Liver (tissue), 9 donors: ENCODE results near the gene KLC4. TPM values are rescaled to one million over a fixed set of nuclear protein-coding genes. Genes with fewer than 3 reads are reported as not detected.

Experiments used
- DNase-seq: peaks from one replicate; pipeline ENCODE4 v3.0.0-alpha.2; 2017; ENCODE audit warnings: low spot score
- H3K27ac ChIP-seq, 2 donors: one replicate each; pipeline ENCODE4 v1.7.0; 2013; ENCODE audit warnings: inconsistent platforms in 2 of 2, low read length in 2 of 2, control low read depth in 1 of 2, low read depth in 1 of 2, mild to moderate bottlenecking in 1 of 2
- H3K27me3 ChIP-seq, 4 donors: one replicate each; pipeline versions ENCODE4 v1.6.1 to v1.7.0; 2013; ENCODE audit warnings: low read length in 3 of 4, inconsistent platforms in 1 of 4, mild to moderate bottlenecking in 1 of 4, moderate library complexity in 1 of 4; ENCODE audit not compliant: control insufficient read depth in 4 of 4, insufficient read depth in 4 of 4
- H3K36me3 ChIP-seq, 4 donors: one replicate each; pipeline versions ENCODE4 v1.6.1 to v1.7.0; 2013; ENCODE audit warnings: low read length in 3 of 4, mild to moderate bottlenecking in 3 of 4, low read depth in 1 of 4, moderate library complexity in 1 of 4; ENCODE audit not compliant: control insufficient read depth in 4 of 4, insufficient read depth in 3 of 4
- H3K4me1 ChIP-seq, 4 donors: one replicate each; pipeline versions ENCODE4 v1.6.1 to v1.7.0; 2013; ENCODE audit warnings: low read length in 3 of 4, mild to moderate bottlenecking in 3 of 4, moderate library complexity in 1 of 4; ENCODE audit not compliant: control insufficient read depth in 4 of 4, insufficient read depth in 4 of 4
- H3K4me3 ChIP-seq, 3 donors: one replicate each; pipeline versions ENCODE4 v1.6.1 to v1.7.0; 2013; ENCODE audit warnings: low read length in 3 of 3, control low read depth in 1 of 3, low read depth in 1 of 3, mild to moderate bottlenecking in 1 of 3
- H3K9ac ChIP-seq, 2 donors: one replicate each; pipeline ENCODE4 v1.7.0; 2013; ENCODE audit warnings: low read length in 2 of 2, mild to moderate bottlenecking in 2 of 2, moderate library complexity in 2 of 2, control low read depth in 1 of 2, low read depth in 1 of 2
- H3K9me3 ChIP-seq, 4 donors: one replicate each; pipeline versions ENCODE4 v1.6.1 to v1.7.0; 2013; ENCODE audit warnings: low read length in 3 of 4; ENCODE audit not compliant: control insufficient read depth in 4 of 4
- EGR1 ChIP-seq, 2 donors: IDR thresholded peaks; 2 replicates each; pipeline ENCODE4 v1.6.1; 2016 to 2018; ENCODE audit warnings: antibody characterized with exemption in 2 of 2, low read depth in 2 of 2
- FOXA1 ChIP-seq: IDR thresholded peaks from 2 replicates; pipeline ENCODE4 v1.6.1; 2016; ENCODE audit warnings: antibody characterized with exemption
- FOXA2 ChIP-seq: IDR thresholded peaks from 2 replicates; pipeline ENCODE4 v1.6.1; 2016; ENCODE audit warnings: antibody characterized with exemption
- GABPA ChIP-seq, 2 donors: IDR thresholded peaks in 1 of 2; conservative IDR thresholded peaks in 1 of 2; 2 replicates each; pipeline ENCODE4 v1.6.1; 2016; ENCODE audit warnings: antibody characterized with exemption in 2 of 2, mild to moderate bottlenecking in 1 of 2, moderate library complexity in 1 of 2
- HNF4A ChIP-seq, 2 donors: conservative IDR thresholded peaks; 2 replicates each; pipeline ENCODE4 v1.6.1; 2016; ENCODE audit warnings: antibody characterized with exemption in 2 of 2, mild to moderate bottlenecking in 2 of 2
- HNF4G ChIP-seq: IDR thresholded peaks from 2 replicates; pipeline ENCODE4 v1.6.1; 2016; ENCODE audit warnings: antibody characterized with exemption
- JUND ChIP-seq, 2 donors: IDR thresholded peaks; 2 replicates each; pipeline ENCODE4 v1.6.1; 2016; ENCODE audit warnings: antibody characterized with exemption in 2 of 2
- NR2F2 ChIP-seq: IDR thresholded peaks from 2 replicates; pipeline ENCODE4 v1.6.1; 2016; ENCODE audit warnings: antibody characterized with exemption
- RAD21 ChIP-seq, 2 donors: IDR thresholded peaks; 2 replicates each; pipeline ENCODE4 v1.6.1; 2016; ENCODE audit warnings: antibody characterized with exemption in 2 of 2, mild to moderate bottlenecking in 2 of 2
- RXRA ChIP-seq, 2 donors: IDR thresholded peaks; 2 replicates each; pipeline ENCODE4 v1.6.1; 2017 to 2018; ENCODE audit warnings: antibody characterized with exemption in 2 of 2, mild to moderate bottlenecking in 1 of 2
- SP1 ChIP-seq: IDR thresholded peaks from 2 replicates; pipeline ENCODE4 v1.6.1; 2018; ENCODE audit warnings: antibody characterized with exemption, mild to moderate bottlenecking
- TAF1 ChIP-seq: conservative IDR thresholded peaks from 2 replicates; pipeline ENCODE4 v1.6.1; 2016; ENCODE audit warnings: antibody characterized with exemption, mild to moderate bottlenecking
- YY1 ChIP-seq: IDR thresholded peaks from 2 replicates; pipeline ENCODE4 v1.6.1; 2016; ENCODE audit warnings: antibody characterized with exemption, mild to moderate bottlenecking
- WGBS: extraction: QIAGEN DNeasy Blood & Tissue Kit; methylation state at CpG from one replicate; pipeline ENCODE4 v1.1.7; 2013; 5-methylcytosine and 5-hydroxymethylcytosine counted together
- polyA plus RNA-seq, 2 donors: library from polyadenylated mRNA; stranded (reverse) in 1 of 2; unstranded in 1 of 2; fragments of 200-250 nt in 1 of 2; fragments of >200 nt in 1 of 2; fragmentation: Nextera tagmentation in 1 of 2; extraction: Ambion mirVana in 1 of 2; gene quantifications; one replicate each; pipeline versions ENCODE4 v1.2.1 to v1.2.3, GENCODE V29; 2013 to 2015
- total RNA-seq, 2 donors: library from RNA; depleted of rRNA; stranded (reverse); fragments of >200 nt; gene quantifications; one replicate each; pipeline ENCODE4 v1.2.3, GENCODE V29; 2014
- TF ChIP-seq, protein P1 (sequence below): IDR thresholded peaks from 2 replicates; pipeline ENCODE4 v1.6.1; 2016; ENCODE audit warnings: antibody characterized with exemption
- TF ChIP-seq, protein P2 (sequence below): IDR thresholded peaks from 2 replicates; pipeline ENCODE4 v1.6.1; 2016; ENCODE audit warnings: antibody characterized with exemption
- TF ChIP-seq, protein P3 (sequence below): IDR thresholded peaks from 2 replicates; pipeline ENCODE4 v1.6.1; 2016; ENCODE audit warnings: antibody characterized with exemption, mild to moderate bottlenecking
- TF ChIP-seq, protein P4 (sequence below): fragments of 150-350 bp; IDR thresholded peaks from 2 replicates; pipeline ENCODE4 v1.5.1; 2017; ENCODE audit warnings: improper control_type of control experiment, low read depth, low read length; ENCODE audit not compliant: missing input control
- TF ChIP-seq, protein P5 (sequence below): IDR thresholded peaks from 2 replicates; pipeline ENCODE4 v1.6.1; 2016; ENCODE audit warnings: antibody characterized with exemption
- donor health status: healthy.
- donor health status: healthy.
- donor health status: healthy.
- donor health status: healthy.
- donor health status: healthy.

Gene KLC4
- total and polyA plus RNA-seq, 4 donors = 33.2 to 97.0 (median 45.9) TPM

DNA sequence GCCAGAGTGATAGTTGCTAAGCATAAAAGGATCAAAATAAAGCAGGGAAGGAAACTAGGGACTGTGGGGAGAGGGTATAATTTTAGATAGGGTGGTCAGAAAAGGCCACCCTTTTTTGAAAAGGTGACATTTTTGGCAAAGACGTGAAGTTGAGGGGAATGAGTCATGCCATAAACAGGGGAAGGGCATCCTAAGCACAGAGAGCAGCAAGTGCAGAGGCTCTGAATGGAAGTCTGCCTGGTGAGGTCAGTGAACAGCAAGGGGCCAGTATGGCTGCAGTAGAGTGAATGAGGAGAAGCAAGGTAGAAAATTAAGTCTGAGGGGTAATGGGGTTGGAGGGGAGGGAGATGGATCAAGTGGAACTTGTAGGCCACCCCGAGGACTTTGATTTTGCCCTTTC, 2.4 kb downstream of the KLC4 start:
- DNase-seq = no peak
- TF ChIP-seq FOXA2 = no peak
- TF ChIP-seq FOXA1 = no peak
- TF ChIP-seq NR2F2 = no peak
- TF ChIP-seq RAD21 (IDR thresholded peaks at IDR 0.05) = no peak
- TF ChIP-seq YY1 = no peak
- no peak for TF ChIP-seq EGR1 (IDR thresholded peaks at IDR 0.05; ENCODE audit: low read depth in 2 of 2)
- TF ChIP-seq, protein P1, sequence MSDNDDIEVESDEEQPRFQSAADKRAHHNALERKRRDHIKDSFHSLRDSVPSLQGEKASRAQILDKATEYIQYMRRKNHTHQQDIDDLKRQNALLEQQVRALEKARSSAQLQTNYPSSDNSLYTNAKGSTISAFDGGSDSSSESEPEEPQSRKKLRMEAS = no peak
- TF ChIP-seq, protein P2, sequence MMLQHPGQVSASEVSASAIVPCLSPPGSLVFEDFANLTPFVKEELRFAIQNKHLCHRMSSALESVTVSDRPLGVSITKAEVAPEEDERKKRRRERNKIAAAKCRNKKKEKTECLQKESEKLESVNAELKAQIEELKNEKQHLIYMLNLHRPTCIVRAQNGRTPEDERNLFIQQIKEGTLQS = no peak
- TF ChIP-seq JUND (IDR thresholded peaks at IDR 0.05) = no peak
- TF ChIP-seq TAF1 = no peak
- TF ChIP-seq, protein P3, sequence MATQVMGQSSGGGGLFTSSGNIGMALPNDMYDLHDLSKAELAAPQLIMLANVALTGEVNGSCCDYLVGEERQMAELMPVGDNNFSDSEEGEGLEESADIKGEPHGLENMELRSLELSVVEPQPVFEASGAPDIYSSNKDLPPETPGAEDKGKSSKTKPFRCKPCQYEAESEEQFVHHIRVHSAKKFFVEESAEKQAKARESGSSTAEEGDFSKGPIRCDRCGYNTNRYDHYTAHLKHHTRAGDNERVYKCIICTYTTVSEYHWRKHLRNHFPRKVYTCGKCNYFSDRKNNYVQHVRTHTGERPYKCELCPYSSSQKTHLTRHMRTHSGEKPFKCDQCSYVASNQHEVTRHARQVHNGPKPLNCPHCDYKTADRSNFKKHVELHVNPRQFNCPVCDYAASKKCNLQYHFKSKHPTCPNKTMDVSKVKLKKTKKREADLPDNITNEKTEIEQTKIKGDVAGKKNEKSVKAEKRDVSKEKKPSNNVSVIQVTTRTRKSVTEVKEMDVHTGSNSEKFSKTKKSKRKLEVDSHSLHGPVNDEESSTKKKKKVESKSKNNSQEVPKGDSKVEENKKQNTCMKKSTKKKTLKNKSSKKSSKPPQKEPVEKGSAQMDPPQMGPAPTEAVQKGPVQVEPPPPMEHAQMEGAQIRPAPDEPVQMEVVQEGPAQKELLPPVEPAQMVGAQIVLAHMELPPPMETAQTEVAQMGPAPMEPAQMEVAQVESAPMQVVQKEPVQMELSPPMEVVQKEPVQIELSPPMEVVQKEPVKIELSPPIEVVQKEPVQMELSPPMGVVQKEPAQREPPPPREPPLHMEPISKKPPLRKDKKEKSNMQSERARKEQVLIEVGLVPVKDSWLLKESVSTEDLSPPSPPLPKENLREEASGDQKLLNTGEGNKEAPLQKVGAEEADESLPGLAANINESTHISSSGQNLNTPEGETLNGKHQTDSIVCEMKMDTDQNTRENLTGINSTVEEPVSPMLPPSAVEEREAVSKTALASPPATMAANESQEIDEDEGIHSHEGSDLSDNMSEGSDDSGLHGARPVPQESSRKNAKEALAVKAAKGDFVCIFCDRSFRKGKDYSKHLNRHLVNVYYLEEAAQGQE = no peak
- no peak for TF ChIP-seq HNF4A (conservative IDR thresholded peaks at IDR 0.05)
- TF ChIP-seq, protein P4, sequence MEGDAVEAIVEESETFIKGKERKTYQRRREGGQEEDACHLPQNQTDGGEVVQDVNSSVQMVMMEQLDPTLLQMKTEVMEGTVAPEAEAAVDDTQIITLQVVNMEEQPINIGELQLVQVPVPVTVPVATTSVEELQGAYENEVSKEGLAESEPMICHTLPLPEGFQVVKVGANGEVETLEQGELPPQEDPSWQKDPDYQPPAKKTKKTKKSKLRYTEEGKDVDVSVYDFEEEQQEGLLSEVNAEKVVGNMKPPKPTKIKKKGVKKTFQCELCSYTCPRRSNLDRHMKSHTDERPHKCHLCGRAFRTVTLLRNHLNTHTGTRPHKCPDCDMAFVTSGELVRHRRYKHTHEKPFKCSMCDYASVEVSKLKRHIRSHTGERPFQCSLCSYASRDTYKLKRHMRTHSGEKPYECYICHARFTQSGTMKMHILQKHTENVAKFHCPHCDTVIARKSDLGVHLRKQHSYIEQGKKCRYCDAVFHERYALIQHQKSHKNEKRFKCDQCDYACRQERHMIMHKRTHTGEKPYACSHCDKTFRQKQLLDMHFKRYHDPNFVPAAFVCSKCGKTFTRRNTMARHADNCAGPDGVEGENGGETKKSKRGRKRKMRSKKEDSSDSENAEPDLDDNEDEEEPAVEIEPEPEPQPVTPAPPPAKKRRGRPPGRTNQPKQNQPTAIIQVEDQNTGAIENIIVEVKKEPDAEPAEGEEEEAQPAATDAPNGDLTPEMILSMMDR = no peak
- TF ChIP-seq RXRA (IDR thresholded peaks at IDR 0.05) = no peak
- TF ChIP-seq GABPA (IDR thresholded peaks at IDR 0.05 in 1 of 2, conservative IDR thresholded peaks at IDR 0.05 in 1 of 2) = no peak
- Histone ChIP-seq H3K27me3 (no peaks in the 10 kb centered on the region), H3K4me3 (no peak overlapping the region), H3K27ac (no peak overlapping the region), H3K9me3 (no peaks in the 10 kb centered on the region), H3K9ac (no peak overlapping the region), H3K36me3 (peaks cover 7 to 29% (median 25%) of the 10 kb centered on the region in 4 donors), H3K4me1 (peaks cover 0 to 42% (median 31%) of the 10 kb centered on the region in 4 donors)
- 88% methylated on average over 2 of the region's 2 CpGs for WGBS

DNA sequence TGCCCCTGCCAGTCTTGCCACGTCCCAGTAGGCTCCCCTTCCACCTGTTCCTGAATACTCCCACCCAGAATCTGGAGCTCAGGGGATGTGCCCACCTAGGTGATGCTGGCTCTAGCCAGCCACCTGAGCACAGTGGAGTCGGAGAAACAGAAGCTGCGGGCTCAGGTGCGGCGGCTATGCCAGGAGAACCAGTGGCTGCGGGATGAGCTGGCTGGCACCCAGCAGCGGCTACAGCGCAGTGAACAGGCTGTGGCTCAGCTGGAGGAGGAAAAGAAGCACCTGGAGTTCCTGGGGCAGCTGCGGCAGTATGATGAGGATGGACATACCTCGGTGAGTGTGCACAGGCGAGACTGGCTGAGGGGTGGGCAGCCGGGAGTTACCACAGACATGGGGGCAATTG, 3.4 kb downstream of the KLC4 start:
- H3K4me1 ChIP-seq = peaks cover 0 to 39% (median 30%) of the 10 kb centered on the region in 4 donors
- no peaks in the 10 kb centered on the region for H3K9me3 ChIP-seq
- no peak overlapping the region for H3K27ac ChIP-seq
- H3K36me3 ChIP-seq = peaks cover 7 to 30% (median 27%) of the 10 kb centered on the region in 4 donors
- no peak for TF ChIP-seq GABPA (IDR thresholded peaks at IDR 0.05 in 1 of 2, conservative IDR thresholded peaks at IDR 0.05 in 1 of 2)
- TF ChIP-seq, protein P4 = no peak
- no peak for TF ChIP-seq TAF1
- TF ChIP-seq, protein P3 = no peak
- no peak for TF ChIP-seq HNF4G
- TF ChIP-seq FOXA1 = no peak
- TF ChIP-seq RAD21 (IDR thresholded peaks at IDR 0.05) = no peak
- no peak for TF ChIP-seq SP1
- no peak for TF ChIP-seq FOXA2
- TF ChIP-seq, protein P5, sequence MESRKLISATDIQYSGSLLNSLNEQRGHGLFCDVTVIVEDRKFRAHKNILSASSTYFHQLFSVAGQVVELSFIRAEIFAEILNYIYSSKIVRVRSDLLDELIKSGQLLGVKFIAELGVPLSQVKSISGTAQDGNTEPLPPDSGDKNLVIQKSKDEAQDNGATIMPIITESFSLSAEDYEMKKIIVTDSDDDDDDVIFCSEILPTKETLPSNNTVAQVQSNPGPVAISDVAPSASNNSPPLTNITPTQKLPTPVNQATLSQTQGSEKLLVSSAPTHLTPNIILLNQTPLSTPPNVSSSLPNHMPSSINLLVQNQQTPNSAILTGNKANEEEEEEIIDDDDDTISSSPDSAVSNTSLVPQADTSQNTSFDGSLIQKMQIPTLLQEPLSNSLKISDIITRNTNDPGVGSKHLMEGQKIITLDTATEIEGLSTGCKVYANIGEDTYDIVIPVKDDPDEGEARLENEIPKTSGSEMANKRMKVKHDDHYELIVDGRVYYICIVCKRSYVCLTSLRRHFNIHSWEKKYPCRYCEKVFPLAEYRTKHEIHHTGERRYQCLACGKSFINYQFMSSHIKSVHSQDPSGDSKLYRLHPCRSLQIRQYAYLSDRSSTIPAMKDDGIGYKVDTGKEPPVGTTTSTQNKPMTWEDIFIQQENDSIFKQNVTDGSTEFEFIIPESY = no peak
- no peak for TF ChIP-seq JUND (IDR thresholded peaks at IDR 0.05)
- TF ChIP-seq, protein P2 = no peak
- no peak overlapping the region for H3K9ac ChIP-seq
- no peak for DNase-seq
- 93% methylated on average over 12 of the region's 12 CpGs for WGBS
- no peaks in the 10 kb centered on the region for H3K27me3 ChIP-seq
- no peak overlapping the region for H3K4me3 ChIP-seq
